HG03103 (cell line): ENCODE results near the gene RNF225.
"Not testable (repeated sequence)": the region's sequence is repeated elsewhere in the genome, so short reads cannot be mapped to it uniquely, and the experiment has no call there.

Source experiments
- ATAC-seq: cut with Tn5 transposase; IDR thresholded peaks from one replicate; pipeline ENCODE4 v1.9.1; 2021; ENCODE audit warnings: low read depth; ENCODE audit not compliant: unreplicated experiment

The RNF225 gene

DNA sequence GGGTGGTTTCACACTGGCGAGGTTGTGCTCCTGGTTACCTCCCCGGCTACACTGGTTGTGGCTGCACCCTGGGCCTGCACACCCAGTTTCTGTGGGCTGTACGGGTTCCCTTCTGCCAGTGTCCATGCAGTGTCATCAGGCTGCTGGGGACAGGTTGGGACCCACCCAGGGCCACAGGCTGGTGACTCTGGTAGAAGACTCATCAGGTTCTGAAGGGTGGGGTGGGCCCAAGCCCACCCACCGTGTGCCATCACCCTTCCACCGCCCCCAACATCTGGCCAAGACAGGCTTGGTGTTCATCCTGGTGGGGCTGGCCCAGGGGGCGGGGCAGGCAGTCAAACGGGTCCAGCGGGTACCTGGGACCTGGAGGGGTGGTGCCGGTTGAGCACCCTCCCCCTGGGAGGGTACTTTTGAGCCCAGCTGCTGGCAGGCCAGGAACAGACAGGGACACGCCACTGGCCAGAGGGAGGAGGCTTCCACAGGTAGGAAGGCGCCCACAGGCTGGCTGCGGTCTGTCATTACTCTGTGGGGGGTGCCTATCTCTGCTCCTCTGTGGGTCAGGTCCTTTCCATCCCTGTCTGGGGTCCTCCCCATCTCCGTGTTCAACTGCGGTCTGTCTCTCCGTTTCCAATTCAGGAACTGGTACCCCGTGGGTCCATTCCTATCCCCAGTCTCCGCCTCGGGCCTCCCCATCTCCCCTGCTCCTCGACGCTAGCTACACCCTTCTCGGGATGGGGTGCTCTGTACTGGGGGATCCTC is at the start of gene RNF225:
RNF225 (plus strand) TSS at position 437 of the 759 bp plus-strand sequence. CDS start 434 bp downstream, outside the sequence.
- no peak for ATAC-seq

DNA sequence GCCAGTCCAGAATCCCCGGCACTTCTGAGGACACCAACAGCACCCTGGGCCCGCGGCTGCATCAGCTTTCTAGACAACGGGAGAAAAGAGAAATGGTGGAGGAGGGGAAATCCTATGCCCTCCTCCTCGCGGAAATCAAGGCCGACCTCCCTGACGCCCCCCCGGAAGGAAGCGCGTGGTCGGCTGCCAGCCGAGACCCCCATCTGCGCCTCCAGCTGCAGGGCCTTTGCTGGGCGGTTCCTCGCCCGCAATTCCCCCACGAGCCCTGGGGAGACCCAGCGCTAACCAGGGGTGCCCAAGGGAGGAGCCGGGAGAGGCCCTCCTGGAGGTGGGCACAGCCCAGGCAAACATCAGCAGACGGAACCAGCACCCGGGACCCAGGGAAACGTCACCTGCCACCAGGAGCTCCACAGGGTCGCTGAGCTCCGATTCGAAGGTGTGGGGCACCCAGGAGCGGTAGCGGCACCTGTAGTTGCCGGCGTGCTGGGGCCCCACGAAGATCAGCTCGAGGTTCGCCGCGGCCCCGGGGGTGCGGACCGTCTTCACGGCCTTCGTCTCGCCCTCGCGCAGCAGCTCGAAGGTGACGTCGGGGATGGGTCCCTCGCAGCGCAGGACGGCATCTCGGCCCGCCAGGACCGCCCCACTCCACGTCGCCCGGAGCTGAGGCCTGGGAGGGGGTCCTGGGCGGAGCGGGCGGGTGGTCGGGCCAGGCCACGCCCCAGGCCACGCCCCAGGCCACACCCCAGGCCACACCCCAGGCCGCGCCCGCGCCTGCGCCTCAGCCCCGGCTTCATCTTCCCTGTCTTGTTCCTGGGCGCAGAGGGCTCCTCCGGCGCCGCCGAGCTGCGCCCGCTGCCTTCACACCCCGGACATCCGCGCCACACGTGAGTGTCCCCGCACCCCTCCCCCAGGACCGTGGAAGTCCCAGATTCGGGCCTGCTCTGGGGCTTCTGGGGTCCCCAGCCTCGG is 48.2 kb upstream of the RNF225 start:
- ATAC-seq: peak; percentile 78

- ATAC-seq: not testable (repeated sequence)
These were observed 47.4 kb upstream of the RNF225 start for GRCh38 chr19:58348080-58348479.

DNA sequence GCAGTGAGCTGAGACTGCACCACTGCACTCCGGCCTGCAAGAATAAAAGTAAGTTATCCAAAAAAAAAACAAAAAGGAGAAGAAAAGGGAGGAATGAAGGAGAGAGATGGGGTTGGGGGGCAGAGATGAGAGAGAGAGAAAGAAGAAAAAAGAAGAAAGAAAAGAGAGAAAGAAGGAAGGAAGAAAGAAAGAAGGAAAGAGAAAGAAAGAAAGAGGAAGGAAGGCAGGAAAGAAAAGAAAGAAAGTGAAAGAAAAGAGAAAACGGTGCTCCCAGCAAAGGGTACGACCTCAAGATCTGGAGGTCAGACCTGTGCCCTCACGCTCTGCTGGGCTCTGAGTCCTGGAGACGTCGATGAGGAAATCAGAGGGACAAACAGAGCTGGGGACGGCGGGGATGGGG is 45.9 kb upstream of the RNF225 start:
- ATAC-seq: no peak

DNA sequence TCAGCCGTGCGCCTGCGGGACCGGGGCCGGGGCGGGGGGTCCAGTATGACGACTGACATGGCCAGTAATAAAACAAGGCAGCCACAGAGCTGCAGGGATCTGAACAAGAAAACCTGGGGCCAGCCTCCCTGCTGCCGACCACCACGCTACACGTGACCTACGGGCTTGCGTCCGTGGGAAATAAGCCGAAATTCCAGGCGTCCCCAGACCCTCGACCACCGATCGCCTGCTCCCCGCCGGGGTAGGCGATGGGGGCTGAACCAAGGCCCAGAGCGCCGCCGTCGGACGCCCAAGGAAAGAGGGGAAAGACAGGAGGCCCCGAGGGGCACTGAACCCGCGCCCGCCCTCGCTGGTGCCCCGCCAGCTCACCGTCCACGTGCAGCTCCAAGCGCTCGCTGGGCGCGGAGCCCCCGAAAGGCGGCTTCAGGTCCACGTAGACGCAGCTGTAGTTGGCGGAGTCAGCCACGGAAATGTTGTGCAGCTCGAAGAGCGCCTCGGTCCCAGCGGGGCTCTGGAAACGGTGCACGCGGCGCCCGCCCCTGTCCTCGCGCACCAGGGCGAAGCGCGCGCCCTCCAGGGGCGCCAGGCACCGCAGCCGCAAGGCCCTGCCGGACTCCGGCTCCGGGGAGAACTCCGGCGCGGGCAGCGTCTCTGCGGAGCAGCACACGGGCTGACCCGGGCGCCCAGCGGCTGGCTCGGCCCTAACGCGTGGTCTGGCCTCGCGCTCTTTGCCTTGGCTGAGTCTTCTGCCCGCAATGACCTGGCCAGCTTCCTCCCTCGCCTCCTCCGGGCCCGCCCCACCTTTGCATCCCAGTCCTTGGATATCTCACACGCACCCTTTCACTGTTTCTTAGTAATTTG is 45.2 kb upstream of the RNF225 start:
- no peak for ATAC-seq

- no peak for ATAC-seq
These were observed 44.4 kb upstream of the RNF225 start for GRCh38 chr19:58350871-58351557.

GRCh38 chr19:58351558-58351878 is 43.9 kb upstream of the RNF225 start:
- ATAC-seq: no peak

DNA sequence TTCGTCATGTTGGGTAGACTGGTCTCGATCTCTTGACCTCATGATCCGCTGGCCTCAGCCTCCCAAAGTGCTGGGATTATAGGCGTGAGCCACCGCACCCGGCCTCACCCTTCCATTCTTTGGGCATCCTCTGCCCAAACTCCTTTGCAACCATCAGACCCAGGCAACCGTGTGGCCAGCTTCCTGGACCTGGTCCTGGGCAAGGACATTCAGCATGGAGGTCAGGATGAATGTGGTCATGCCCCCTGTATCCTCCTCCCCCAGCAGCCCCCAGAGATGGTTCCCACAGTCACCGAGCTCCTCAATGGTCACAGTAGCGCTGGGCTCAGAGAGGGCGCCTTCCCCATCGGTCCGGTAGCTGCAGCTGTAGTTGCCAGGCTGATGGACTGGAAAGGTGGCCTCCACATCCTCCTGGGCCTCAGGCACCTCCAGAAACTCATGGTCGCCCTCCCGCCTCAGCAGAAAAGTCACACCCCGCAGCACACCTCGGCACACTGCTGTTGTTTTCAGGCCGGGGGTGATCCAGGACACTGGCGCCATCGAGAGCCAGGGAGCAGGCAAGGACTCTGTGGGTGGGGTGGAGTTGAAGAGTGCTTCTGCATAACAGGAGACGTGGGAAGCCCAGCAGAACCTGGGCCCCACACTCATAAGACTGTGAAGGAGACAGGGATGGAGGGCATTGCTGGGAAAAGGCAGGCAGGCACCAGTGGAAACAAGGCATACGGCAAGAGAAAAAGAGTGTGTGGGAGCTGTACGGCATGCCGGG is 43.3 kb upstream of the RNF225 start:
- ATAC-seq: no peak

DNA sequence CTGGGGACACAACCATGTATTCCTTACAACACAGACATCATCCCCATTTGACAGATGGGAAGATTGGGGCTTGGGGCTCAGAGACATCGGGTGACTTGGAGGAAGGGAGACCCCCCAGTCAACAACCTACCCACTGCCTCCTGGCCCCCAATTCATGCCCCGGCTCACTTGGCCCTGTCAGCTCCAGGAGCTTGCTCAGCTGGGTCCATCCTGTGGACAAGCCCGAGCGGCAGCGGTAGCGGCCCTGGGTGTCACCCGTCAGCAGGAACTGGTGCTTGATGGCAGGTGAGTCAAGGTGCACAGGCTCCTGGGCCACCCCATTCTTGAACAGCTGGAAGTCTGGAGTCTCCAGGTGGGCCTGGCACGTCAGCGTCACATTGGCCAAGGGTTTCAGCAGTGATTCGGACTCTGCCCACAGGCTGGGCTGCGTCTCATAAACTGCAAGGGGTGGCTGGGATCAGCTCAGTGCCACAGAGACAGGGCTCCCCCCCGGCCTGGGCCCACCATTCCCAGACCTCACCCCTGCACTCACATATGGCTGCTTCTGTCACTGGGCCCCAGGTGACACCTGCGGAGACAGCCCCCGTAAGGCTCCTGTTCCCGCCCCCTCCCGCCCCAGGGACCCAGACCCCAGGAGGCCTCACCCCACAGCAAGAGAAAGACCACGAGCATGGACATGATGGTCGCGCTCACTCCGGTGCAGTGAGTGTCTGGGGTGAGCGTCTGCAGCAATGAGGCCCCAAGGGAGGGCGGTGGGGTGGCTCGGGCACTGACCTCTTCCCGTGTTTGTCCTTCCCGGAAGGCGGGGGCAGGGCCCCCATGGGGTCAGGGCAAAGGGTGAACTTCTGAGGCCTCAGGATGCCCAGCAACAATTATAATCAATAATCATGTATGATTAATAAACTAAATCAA is 42.4 kb upstream of the RNF225 start, which contains the start of gene A1BG:
A1BG (minus strand) TSS at position 733 of the 912 bp plus-strand sequence; CDS start at position 678, 55 bp downstream.
- ATAC-seq: no peak

DNA sequence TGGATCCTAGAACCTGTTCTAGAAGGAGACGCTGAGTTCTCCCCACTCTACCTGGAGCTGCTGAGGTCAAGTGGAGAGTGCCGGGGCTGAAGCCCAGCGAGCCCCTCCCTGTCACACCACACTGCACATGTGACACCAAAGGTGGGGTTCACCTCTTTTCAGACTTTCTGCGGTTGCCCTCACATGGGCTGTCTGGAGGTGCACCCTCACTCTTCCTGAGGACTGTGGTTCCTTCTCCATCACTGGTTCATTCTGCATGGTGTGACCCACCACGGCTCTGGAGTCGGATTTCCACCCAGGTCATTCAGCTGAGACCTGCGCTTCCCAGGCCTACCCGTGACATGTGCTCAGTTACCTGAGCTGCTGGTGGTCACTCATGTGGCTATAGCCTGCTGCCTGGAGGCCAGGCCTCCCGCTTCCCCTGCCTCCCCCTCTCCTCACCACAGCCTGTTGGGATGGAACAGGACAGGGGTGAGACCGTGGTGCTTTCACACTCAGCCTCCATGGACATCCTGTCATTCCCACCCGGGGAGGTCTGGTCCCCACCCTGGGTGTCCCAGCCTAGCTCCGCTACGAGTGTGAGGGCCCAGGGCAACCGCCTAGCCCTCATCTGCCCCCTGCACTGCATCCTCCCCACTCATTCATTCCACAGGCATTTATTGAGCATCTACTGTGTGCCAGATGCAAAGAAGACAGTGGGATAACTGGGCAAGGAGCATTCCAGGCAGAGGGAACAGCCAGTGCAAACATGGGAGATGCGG is 41.6 kb upstream of the RNF225 start:
- ATAC-seq: no peak

- ATAC-seq: no peak
These were observed 40.9 kb upstream of the RNF225 start for GRCh38 chr19:58354478-58355030.

GRCh38 chr19:58355215-58355796 is 40.1 kb upstream of the RNF225 start:
- ATAC-seq: no peak

GRCh38 chr19:58355908-58356765 is 39.3 kb upstream of the RNF225 start:
- no peak for ATAC-seq

- no peak for ATAC-seq
These were observed 38.5 kb upstream of the RNF225 start for GRCh38 chr19:58356766-58357480.

- no peak for ATAC-seq
These were observed 37.8 kb upstream of the RNF225 start for GRCh38 chr19:58357481-58358145.
